ENCODE results near the gene EMX1. TPM values are rescaled to one million over a fixed set of nuclear protein-coding genes. Genes with fewer than 3 reads are reported as not detected.

EMX1 gene
- polyA plus RNA-seq (2013, experiment 1 of 2), result 0.92 TPM
- 0.61 TPM for polyA plus RNA-seq (2013, experiment 2 of 2)

- WGBS, 2 experiments (ENCODE audit: insufficient coverage in 2 of 2), result 0 to 1% methylated on average over 20 to 41 of the region's 82 CpGs
- H3K4me3 ChIP-seq (ENCODE audit: extremely low read depth, insufficient read depth, low read length, poor library complexity, severe bottlenecking), result peak within 1 kb of the TSS; percentile 37
- H3K36me3 ChIP-seq (ENCODE audit: control insufficient read depth, insufficient read depth, low read length), result no peaks in the 10 kb centered on the region
- H3K4me1 ChIP-seq (ENCODE audit: control insufficient read depth, insufficient read depth, low read length, poor library complexity, severe bottlenecking), result peaks cover 22% of the 10 kb centered on the region
- no peaks in the 10 kb centered on the region for H3K9me3 ChIP-seq (ENCODE audit: control insufficient read depth, low read length)
- H3K27ac ChIP-seq (ENCODE audit: low read depth, low read length, severe bottlenecking), result no peak within 1 kb of the TSS
Observed at GRCh38 chr2:72917138-72917876, at the start of gene EMX1. TSS of gene EMX1 (plus strand) at chr2:72917519. CDS start at chr2:72917853, 334 bp downstream.

GRCh38 chr2:72871060-72871459, 46.3 kb upstream of the EMX1 start:
- H3K4me1 ChIP-seq (ENCODE audit: control insufficient read depth, insufficient read depth, low read length, poor library complexity, severe bottlenecking), result no peaks in the 10 kb centered on the region
- WGBS, 2 experiments (ENCODE audit: insufficient coverage in 2 of 2), result no CpG with 5 or more reads among the region's 1 CpG
- H3K9me3 ChIP-seq (ENCODE audit: control insufficient read depth, low read length), result no peaks in the 10 kb centered on the region
- H3K4me3 ChIP-seq (ENCODE audit: extremely low read depth, insufficient read depth, low read length, poor library complexity, severe bottlenecking), result no peak overlapping the region
- no peak overlapping the region for H3K27ac ChIP-seq (ENCODE audit: low read depth, low read length, severe bottlenecking)
- no peaks in the 10 kb centered on the region for H3K36me3 ChIP-seq (ENCODE audit: control insufficient read depth, insufficient read depth, low read length)

- H3K27ac ChIP-seq (ENCODE audit: low read depth, low read length, severe bottlenecking), result no peak overlapping the region
- no peaks in the 10 kb centered on the region for H3K36me3 ChIP-seq (ENCODE audit: control insufficient read depth, insufficient read depth, low read length)
- no peaks in the 10 kb centered on the region for H3K4me1 ChIP-seq (ENCODE audit: control insufficient read depth, insufficient read depth, low read length, poor library complexity, severe bottlenecking)
- H3K4me3 ChIP-seq (ENCODE audit: extremely low read depth, insufficient read depth, low read length, poor library complexity, severe bottlenecking), result no peak overlapping the region
- no peaks in the 10 kb centered on the region for H3K9me3 ChIP-seq (ENCODE audit: control insufficient read depth, low read length)
Observed at GRCh38 chr2:72871880-72872279, 45.4 kb upstream of the EMX1 start.

GRCh38 chr2:72883356-72883962, 33.9 kb upstream of the EMX1 start:
- H3K4me1 ChIP-seq (ENCODE audit: control insufficient read depth, insufficient read depth, low read length, poor library complexity, severe bottlenecking), result peaks cover 9% of the 10 kb centered on the region
- WGBS, 2 experiments (ENCODE audit: insufficient coverage in 2 of 2), result 5 to 13% methylated on average over 3 to 4 of the region's 4 CpGs
- no peaks in the 10 kb centered on the region for H3K9me3 ChIP-seq (ENCODE audit: control insufficient read depth, low read length)
- H3K27ac ChIP-seq (ENCODE audit: low read depth, low read length, severe bottlenecking), result no peak overlapping the region
- H3K36me3 ChIP-seq (ENCODE audit: control insufficient read depth, insufficient read depth, low read length), result no peaks in the 10 kb centered on the region
- H3K4me3 ChIP-seq (ENCODE audit: extremely low read depth, insufficient read depth, low read length, poor library complexity, severe bottlenecking), result no peak overlapping the region

- Histone ChIP-seq H3K9me3 (ENCODE audit: control insufficient read depth, low read length) (no peaks in the 10 kb centered on the region), H3K4me3 (ENCODE audit: extremely low read depth, insufficient read depth, low read length, poor library complexity, severe bottlenecking) (peak overlapping the region; percentile 57), H3K36me3 (ENCODE audit: control insufficient read depth, insufficient read depth, low read length) (peaks cover 4% of the 10 kb centered on the region), H3K27ac (ENCODE audit: low read depth, low read length, severe bottlenecking) (no peak overlapping the region), H3K4me1 (ENCODE audit: control insufficient read depth, insufficient read depth, low read length, poor library complexity, severe bottlenecking) (peaks cover 11% of the 10 kb centered on the region)
- 63 to 68% methylated on average over 4 to 6 of the region's 7 CpGs for WGBS, 2 experiments (ENCODE audit: insufficient coverage in 2 of 2)
Observed at GRCh38 chr2:72886505-72887031, 30.8 kb upstream of the EMX1 start.

- peak within 1 kb of the TSS; percentile 57 for H3K4me3 ChIP-seq (ENCODE audit: extremely low read depth, insufficient read depth, low read length, poor library complexity, severe bottlenecking)
- 1% methylated on average over 49 to 76 of the region's 76 CpGs for WGBS, 2 experiments (ENCODE audit: insufficient coverage in 2 of 2)
- peaks cover 5% of the 10 kb centered on the region for H3K36me3 ChIP-seq (ENCODE audit: control insufficient read depth, insufficient read depth, low read length)
- H3K9me3 ChIP-seq (ENCODE audit: control insufficient read depth, low read length), result no peaks in the 10 kb centered on the region
- peak within 1 kb of the TSS; percentile 36 for H3K27ac ChIP-seq (ENCODE audit: low read depth, low read length, severe bottlenecking)
- H3K4me1 ChIP-seq (ENCODE audit: control insufficient read depth, insufficient read depth, low read length, poor library complexity, severe bottlenecking), result peaks cover 11% of the 10 kb centered on the region
Observed at GRCh38 chr2:72887032-72887739, 30.1 kb upstream of the EMX1 start, which contains the start of gene SPR. TSS of gene SPR (plus strand) at chr2:72887408. CDS start at chr2:72887433, 25 bp downstream.

- H3K4me3 ChIP-seq (ENCODE audit: extremely low read depth, insufficient read depth, low read length, poor library complexity, severe bottlenecking), result peak overlapping the region; percentile 57
- H3K4me1 ChIP-seq (ENCODE audit: control insufficient read depth, insufficient read depth, low read length, poor library complexity, severe bottlenecking), result peaks cover 11% of the 10 kb centered on the region
- H3K9me3 ChIP-seq (ENCODE audit: control insufficient read depth, low read length), result no peaks in the 10 kb centered on the region
- H3K36me3 ChIP-seq (ENCODE audit: control insufficient read depth, insufficient read depth, low read length), result peaks cover 5% of the 10 kb centered on the region
- 10 to 13% methylated on average over 15 to 16 of the region's 21 CpGs for WGBS, 2 experiments (ENCODE audit: insufficient coverage in 2 of 2)
- peak overlapping the region; percentile 36 for H3K27ac ChIP-seq (ENCODE audit: low read depth, low read length, severe bottlenecking)
Observed at GRCh38 chr2:72887740-72888437, 29.4 kb upstream of the EMX1 start.

- WGBS, 2 experiments (ENCODE audit: insufficient coverage in 2 of 2), result 88 to 91% methylated on average over 8 to 11 of the region's 11 CpGs
- no peak overlapping the region for H3K4me3 ChIP-seq (ENCODE audit: extremely low read depth, insufficient read depth, low read length, poor library complexity, severe bottlenecking)
Observed at GRCh38 chr2:72888438-72889202, 28.7 kb upstream of the EMX1 start.

GRCh38 chr2:72889991-72890390, 27.3 kb upstream of the EMX1 start:
- WGBS, 2 experiments (ENCODE audit: insufficient coverage in 2 of 2), result 76 to 94% methylated on average over 3 to 4 of the region's 4 CpGs
- peaks cover 14% of the 10 kb centered on the region for H3K4me1 ChIP-seq (ENCODE audit: control insufficient read depth, insufficient read depth, low read length, poor library complexity, severe bottlenecking)
- H3K36me3 ChIP-seq (ENCODE audit: control insufficient read depth, insufficient read depth, low read length), result peaks cover 5% of the 10 kb centered on the region
- no peaks in the 10 kb centered on the region for H3K9me3 ChIP-seq (ENCODE audit: control insufficient read depth, low read length)
- H3K27ac ChIP-seq (ENCODE audit: low read depth, low read length, severe bottlenecking), result no peak overlapping the region
- H3K4me3 ChIP-seq (ENCODE audit: extremely low read depth, insufficient read depth, low read length, poor library complexity, severe bottlenecking), result no peak overlapping the region

More at GRCh38 chr2:72888438-72889202, 28.7 kb upstream of the EMX1 start:
- Histone ChIP-seq H3K9me3 (ENCODE audit: control insufficient read depth, low read length) (no peaks in the 10 kb centered on the region), H3K27ac (ENCODE audit: low read depth, low read length, severe bottlenecking) (no peak overlapping the region), H3K4me1 (ENCODE audit: control insufficient read depth, insufficient read depth, low read length, poor library complexity, severe bottlenecking) (peaks cover 11% of the 10 kb centered on the region), H3K36me3 (ENCODE audit: control insufficient read depth, insufficient read depth, low read length) (peaks cover 5% of the 10 kb centered on the region)
